H1 (cell line): ENCODE measurements around the gene UNC79.

Experiments
- CTCF ChIP-seq, 3 experiments: IDR thresholded peaks; 1 replicate in 2 of 3; 2 replicates in 1 of 3; pipeline versions ENCODE4 v1.5.1 to v1.6.1; 2011; ENCODE audit warnings: low read length in 3 of 3, mild to moderate bottlenecking in 3 of 3, inconsistent platforms in 2 of 3, low read depth in 1 of 3, moderate library complexity in 1 of 3; ENCODE audit not compliant: insufficient read depth in 1 of 3; ENCODE audit errors: control extremely low read depth in 1 of 3
- EP300 ChIP-seq, 2 experiments: IDR thresholded peaks; 1 replicate in 1 of 2; 2 replicates in 1 of 2; pipeline ENCODE4 v1.6.1; 2011 to 2012; ENCODE audit warnings: low read depth in 2 of 2, low read length in 2 of 2, mild to moderate bottlenecking in 2 of 2, borderline replicate concordance in 1 of 2, inconsistent platforms in 1 of 2, moderate library complexity in 1 of 2
- GTF2F1 ChIP-seq: IDR thresholded peaks from 2 replicates; pipeline ENCODE4 v1.6.1; 2012; ENCODE audit warnings: low read depth, low read length, improper control_type of control experiment, borderline replicate concordance
- JUND ChIP-seq: IDR thresholded peaks from 2 replicates; pipeline ENCODE4 v1.6.1; 2011; ENCODE audit warnings: mild to moderate bottlenecking, improper control_type of control experiment, low read length
- POLR2AphosphoS5 ChIP-seq: IDR thresholded peaks from 2 replicates; pipeline ENCODE4 v1.6.1; 2011; ENCODE audit warnings: low read depth, low read length
- RAD21 ChIP-seq, 2 experiments: IDR thresholded peaks in 1 of 2; conservative IDR thresholded peaks in 1 of 2; 2 replicates each; pipeline ENCODE4 v1.6.1; 2011; ENCODE audit warnings: low read depth in 2 of 2, low read length in 2 of 2, improper control_type of control experiment in 1 of 2, inconsistent platforms in 1 of 2, mild to moderate bottlenecking in 1 of 2, moderate library complexity in 1 of 2
- YY1 ChIP-seq: IDR thresholded peaks from 2 replicates; pipeline ENCODE4 v1.6.1; 2011; ENCODE audit warnings: low read depth, mild to moderate bottlenecking, low read length

GRCh38 chr14:93676416-93676958, 245.7 kb downstream of the UNC79 start:
- TF ChIP-seq GTF2F1: no peak
- TF ChIP-seq RAD21 (IDR thresholded peaks at IDR 0.05 in 1 of 2, conservative IDR thresholded peaks at IDR 0.05 in 1 of 2; ENCODE audit: low read depth in 2 of 2, low read length in 2 of 2): no peak
- no peak for TF ChIP-seq POLR2AphosphoS5
- no peak for TF ChIP-seq EP300 (IDR thresholded peaks at IDR 0.05; ENCODE audit: borderline replicate concordance in 1 of 2, low read depth in 2 of 2, low read length in 2 of 2)
- TF ChIP-seq CTCF (IDR thresholded peaks at IDR 0.05; ENCODE audit: control extremely low read depth in 1 of 3, insufficient read depth in 1 of 3, low read depth in 1 of 3, low read length in 3 of 3): no peak
- no peak for TF ChIP-seq JUND
- no peak for TF ChIP-seq YY1
